ENCODE data around the gene PGC.

The PGC gene

GRCh38 chr6:41690541-41691330 is 56.5 kb downstream of the PGC start:
- Histone ChIP-seq H3K27ac (ENCODE audit: low read depth, low read length) (no peak overlapping the region), H3K4me3 (ENCODE audit: low read depth in 1 of 5, low read length in 5 of 5) (no peak overlapping the region), H3K36me3 (ENCODE audit: control insufficient read depth in 5 of 5, insufficient read depth in 5 of 5, low read length in 5 of 5) (peaks cover 0 to 53% (median 36%) of the 10 kb centered on the region in 5 donors), H3K4me1 (ENCODE audit: control insufficient read depth in 5 of 5, insufficient read depth in 5 of 5, low read length in 5 of 5) (peaks cover 0 to 26% (median 15%) of the 10 kb centered on the region in 5 donors), H3K9ac (ENCODE audit: low read length in 5 of 5) (no peak overlapping the region), H3K9me3 (ENCODE audit: control insufficient read depth in 5 of 5, low read length in 5 of 5) (no peaks in the 10 kb centered on the region), H3K27me3 (ENCODE audit: control insufficient read depth in 5 of 5, insufficient read depth in 4 of 5, low read length in 5 of 5) (no peaks in the 10 kb centered on the region)

- H3K27ac ChIP-seq (ENCODE audit: low read depth, low read length) = peak overlapping the region; percentile 16
- H3K36me3 ChIP-seq (ENCODE audit: control insufficient read depth in 5 of 5, insufficient read depth in 5 of 5, low read length in 5 of 5) = peaks cover 0 to 64% (median 43%) of the 10 kb centered on the region in 5 donors
- no peaks in the 10 kb centered on the region for H3K9me3 ChIP-seq (ENCODE audit: control insufficient read depth in 5 of 5, low read length in 5 of 5)
- peaks cover 0 to 33% (median 22%) of the 10 kb centered on the region in 5 donors for H3K4me1 ChIP-seq (ENCODE audit: control insufficient read depth in 5 of 5, insufficient read depth in 5 of 5, low read length in 5 of 5)
- no peaks in the 10 kb centered on the region for H3K27me3 ChIP-seq (ENCODE audit: control insufficient read depth in 5 of 5, insufficient read depth in 4 of 5, low read length in 5 of 5)
- no peak overlapping the region for H3K4me3 ChIP-seq (ENCODE audit: low read depth in 1 of 5, low read length in 5 of 5)
- peak overlapping the region in 1 of 5 donors; percentile 31 for H3K9ac ChIP-seq (ENCODE audit: low read length in 5 of 5)
Measured at GRCh38 chr6:41689171-41690008, 57.8 kb downstream of the PGC start.

GRCh38 chr6:41688256-41688965 is 58.8 kb downstream of the PGC start:
- H3K9me3 ChIP-seq (ENCODE audit: control insufficient read depth in 5 of 5, low read length in 5 of 5) = no peaks in the 10 kb centered on the region
- H3K9ac ChIP-seq (ENCODE audit: low read length in 5 of 5) = no peak overlapping the region
- H3K27ac ChIP-seq (ENCODE audit: low read depth, low read length) = no peak overlapping the region
- H3K27me3 ChIP-seq (ENCODE audit: control insufficient read depth in 5 of 5, insufficient read depth in 4 of 5, low read length in 5 of 5) = no peaks in the 10 kb centered on the region
- H3K4me1 ChIP-seq (ENCODE audit: control insufficient read depth in 5 of 5, insufficient read depth in 5 of 5, low read length in 5 of 5) = peaks cover 0 to 42% (median 32%) of the 10 kb centered on the region in 5 donors
- peaks cover 0 to 64% (median 43%) of the 10 kb centered on the region in 5 donors for H3K36me3 ChIP-seq (ENCODE audit: control insufficient read depth in 5 of 5, insufficient read depth in 5 of 5, low read length in 5 of 5)
- H3K4me3 ChIP-seq (ENCODE audit: low read depth in 1 of 5, low read length in 5 of 5) = no peak overlapping the region

GRCh38 chr6:41687501-41688175 is 59.6 kb downstream of the PGC start:
- Histone ChIP-seq H3K4me1 (ENCODE audit: control insufficient read depth in 5 of 5, insufficient read depth in 5 of 5, low read length in 5 of 5) (peaks cover 0 to 46% (median 40%) of the 10 kb centered on the region in 5 donors), H3K27ac (ENCODE audit: low read depth, low read length) (no peak overlapping the region), H3K27me3 (ENCODE audit: control insufficient read depth in 5 of 5, insufficient read depth in 4 of 5, low read length in 5 of 5) (no peaks in the 10 kb centered on the region), H3K9me3 (ENCODE audit: control insufficient read depth in 5 of 5, low read length in 5 of 5) (no peaks in the 10 kb centered on the region), H3K36me3 (ENCODE audit: control insufficient read depth in 5 of 5, insufficient read depth in 5 of 5, low read length in 5 of 5) (peaks cover 0 to 64% (median 43%) of the 10 kb centered on the region in 5 donors), H3K4me3 (ENCODE audit: low read depth in 1 of 5, low read length in 5 of 5) (no peak overlapping the region), H3K9ac (ENCODE audit: low read length in 5 of 5) (no peak overlapping the region)

Data from subcutaneous abdominal adipose tissue (tissue), 5 donors.